Gastrocnemius medialis (tissue), 4 donors: ENCODE data around the gene GFRAL. TPM values are rescaled to one million over a fixed set of nuclear protein-coding genes. Genes with fewer than 3 reads are reported as not detected.

Experiments
- ATAC-seq, 2 donors: fragments of 150-250 bp; one replicate each; pipeline ENCODE4 v1.9.1; 2016
- DNase-seq, 2 donors: peaks; one replicate each; pipeline ENCODE4 v3.0.0-alpha.2; 2019
- H3K27ac ChIP-seq, 4 donors: fragments of 200-600 bp; sonication (generic); 1 replicate in 1 of 4; 2 replicates in 3 of 4; pipeline ENCODE4 v1.5.1; 2016 to 2018; ENCODE audit warnings: mild to moderate bottlenecking in 2 of 4, moderate library complexity in 1 of 4
- H3K27me3 ChIP-seq, 3 donors: fragments of 200-600 bp; sonication (generic) in 2 of 3; 1 replicate in 1 of 3; 2 replicates in 2 of 3; pipeline versions ENCODE4 v1.5.1 to v1.6.0; 2016 to 2019; ENCODE audit warnings: mild to moderate bottlenecking in 1 of 3, moderate library complexity in 1 of 3
- H3K36me3 ChIP-seq, 2 donors: fragments of 200-600 bp; sonication (generic) in 1 of 2; one replicate each; pipeline ENCODE4 v1.5.1; 2017 to 2018
- H3K4me1 ChIP-seq, 2 donors: fragments of 200-600 bp; sonication (generic) in 1 of 2; one replicate each; pipeline ENCODE4 v1.5.1; 2016 to 2017; ENCODE audit warnings: mild to moderate bottlenecking in 2 of 2
- H3K4me3 ChIP-seq, 4 donors: fragments of 200-600 bp; sonication (generic) in 3 of 4; 1 replicate in 1 of 4; 2 replicates in 3 of 4; pipeline ENCODE4 v1.5.1; 2016 to 2019; ENCODE audit warnings: mild to moderate bottlenecking in 2 of 4
- H3K9me3 ChIP-seq, 3 donors: fragments of 200-600 bp; sonication (generic) in 2 of 3; 1 replicate in 1 of 3; 2 replicates in 2 of 3; pipeline ENCODE4 v1.5.1; 2016 to 2019
- CTCF ChIP-seq, 5 experiments: fragments of 450-650 bp in 3 of 5; fragments of 200-600 bp in 2 of 5; sonication (generic) in 2 of 5; IDR thresholded peaks in 4 of 5; conservative IDR thresholded peaks in 1 of 5; 1 replicate in 4 of 5; 2 replicates in 1 of 5; pipeline ENCODE4 v1.5.1; 2016 to 2019; ENCODE audit warnings: antibody characterized with exemption in 5 of 5, mild to moderate bottlenecking in 3 of 5, moderate library complexity in 3 of 5
- POLR2A ChIP-seq, 2 donors: fragments of 450-650 bp; IDR thresholded peaks; one replicate each; pipeline ENCODE4 v1.6.1; 2017; ENCODE audit warnings: antibody characterized with exemption in 2 of 2, mild to moderate bottlenecking in 2 of 2, moderate library complexity in 2 of 2
- in situ Hi-C, 4 donors: fragments of 200-750 bp; cut with MboI; loops; one replicate each; pipeline versions ENCODE4 v1.15.0 to v1.8.0; 2017; ENCODE audit warnings: low sequenced_read_pairs in 4 of 4
- intact Hi-C: fragments of 100-400 bp; cut with DNase I; formaldehyde crosslinking; loops from one replicate; pipeline ENCODE4 v1.15.1; 2023; ENCODE audit warnings: low total_unique reads
- total RNA-seq, 4 donors: library from RNA; depleted of rRNA; stranded (reverse); fragments of >200 nt; gene quantifications; one replicate each; pipeline versions ENCODE4 v1.1.0 to v1.2.3, GENCODE V29; 2016

The GFRAL gene
- total RNA-seq, 4 donors from 2014 or later = not detected

- TF ChIP-seq CTCF (IDR thresholded peaks at IDR 0.05 in 4 of 5, conservative IDR thresholded peaks at IDR 0.05 in 1 of 5) = no peak
- no peak for TF ChIP-seq POLR2A (IDR thresholded peaks at IDR 0.05)
- in situ Hi-C loops = loop anchor here in 2 of 4 donors (10.0 to 25.0 kb wide), 2 partner anchors 436 to 514 kb away; no protein-coding TSS in a partner anchor
- H3K27ac ChIP-seq = no peak overlapping the region
Measured at GRCh38 chr6:55448451-55448850, 121.2 kb downstream of the GFRAL start.

GRCh38 chr6:55449225-55449624, 122.0 kb downstream of the GFRAL start:
- in situ Hi-C loops (loop anchor here in 2 of 4 donors (10.0 to 25.0 kb wide), 2 partner anchors 436 to 513 kb away; no protein-coding TSS in a partner anchor), intact Hi-C loops (loop anchor here (10.0 kb wide), 1 partner anchor 174 kb away; no protein-coding TSS in a partner anchor)
- Histone ChIP-seq H3K36me3 (no peaks in the 10 kb centered on the region), H3K27me3 (no peaks in the 10 kb centered on the region), H3K4me1 (no peaks in the 10 kb centered on the region), H3K4me3 (no peak overlapping the region), H3K27ac (no peak overlapping the region), H3K9me3 (no peaks in the 10 kb centered on the region)
- no peak for TF ChIP-seq CTCF (IDR thresholded peaks at IDR 0.05 in 4 of 5, conservative IDR thresholded peaks at IDR 0.05 in 1 of 5)
- TF ChIP-seq POLR2A (IDR thresholded peaks at IDR 0.05) = no peak
- ATAC-seq = no peak
- DNase-seq = no peak

More at GRCh38 chr6:55448451-55448850, 121.2 kb downstream of the GFRAL start:
- Histone ChIP-seq H3K36me3 (no peaks in the 10 kb centered on the region), H3K27me3 (no peaks in the 10 kb centered on the region), H3K4me3 (no peak overlapping the region), H3K4me1 (no peaks in the 10 kb centered on the region), H3K9me3 (no peaks in the 10 kb centered on the region)
- intact Hi-C loops = loop anchor here (10.0 kb wide), 1 partner anchor 174 kb away; no protein-coding TSS in a partner anchor
- DNase-seq = no peak
- ATAC-seq = no peak

GRCh38 chr6:55450005-55450404, 122.7 kb downstream of the GFRAL start:
- in situ Hi-C loops = loop anchor here in 1 of 4 donors (25.0 kb wide), 1 partner anchor 437 kb away; the partner anchor contains the start of gene BMP5
- H3K9me3 ChIP-seq = no peaks in the 10 kb centered on the region

More at GRCh38 chr6:55450005-55450404, 122.7 kb downstream of the GFRAL start:
- no peak for TF ChIP-seq CTCF (IDR thresholded peaks at IDR 0.05 in 4 of 5, conservative IDR thresholded peaks at IDR 0.05 in 1 of 5)
- no peak for TF ChIP-seq POLR2A (IDR thresholded peaks at IDR 0.05)
- intact Hi-C loops = no loop called here
- ATAC-seq (peak; percentile 16 to 51), DNase-seq (no peak)
- no peaks in the 10 kb centered on the region for H3K4me1 ChIP-seq
- no peaks in the 10 kb centered on the region for H3K27me3 ChIP-seq
- no peaks in the 10 kb centered on the region for H3K36me3 ChIP-seq
- H3K4me3 ChIP-seq = no peak overlapping the region
- peak overlapping the region in 2 of 4 donors; percentile 21 to 25 for H3K27ac ChIP-seq

Other genes starting within 250 kb of the GFRAL start
- not detected for gene HCRTR2, start 153.0 kb upstream of the GFRAL start, total RNA-seq